PC-9 (cell line): ENCODE measurements around the gene TDRD9. TPM values are rescaled to one million over a fixed set of nuclear protein-coding genes. Genes with fewer than 3 reads are reported as not detected.

Experiments used
- BruUV-seq: library from RNA; stranded (reverse); fragments of 400-500 nt; replicated peaks from 2 replicates; lab custom pipeline; 2021; lab: Mats Ljungman, UMichigan
- CTCF ChIA-PET: fragments of 300-600 bp; sonication (Branson Sonifier 250); formaldehyde crosslinking; loops from one replicate; lab custom pipeline; 2022; ENCODE audit warnings: antibody characterized with exemption; lab: Charles Lee
- POLR2A ChIA-PET: fragments of 300-600 bp; sonication (Branson Sonifier 250); formaldehyde crosslinking; loops from one replicate; lab custom pipeline; 2022; ENCODE audit warnings: antibody characterized with exemption; ENCODE audit not compliant: unreplicated experiment; lab: Charles Lee
- DNase-seq, 2 experiments: peaks; one replicate each; pipeline versions ENCODE4 v3.0.0 to v3.0.0-alpha.2; 2015 to 2022; ENCODE audit warnings: mixed read lengths in 1 of 2
- H2AFZ ChIP-seq: fragments of 200-600 bp; sonication (generic); 2 replicates; pipeline ENCODE4 v1.8.1; 2017; ENCODE audit warnings: antibody characterized with exemption
- H3F3A ChIP-seq: fragments of 200-600 bp; sonication (generic); 2 replicates; pipeline ENCODE4 v1.8.1; 2017; ENCODE audit warnings: antibody characterized with exemption, mild to moderate bottlenecking, low read depth; ENCODE audit not compliant: insufficient read depth
- H3K27ac ChIP-seq: fragments of 200-600 bp; sonication (generic); 2 replicates; pipeline ENCODE4 v1.6.1; 2016; ENCODE audit warnings: mixed run types
- H3K27me3 ChIP-seq: fragments of 200-600 bp; sonication (generic); 2 replicates; pipeline ENCODE4 v1.6.1; 2016; ENCODE audit warnings: low read depth, mixed run types; ENCODE audit not compliant: insufficient read depth
- H3K36me3 ChIP-seq: fragments of 200-600 bp; sonication (generic); 2 replicates; pipeline ENCODE4 v1.6.1; 2016; ENCODE audit warnings: low read depth, mixed run types
- H3K4me1 ChIP-seq: fragments of 200-600 bp; sonication (generic); replicated peaks from 2 replicates; pipeline ENCODE4 v1.6.1; 2016; ENCODE audit warnings: mixed run types; ENCODE audit not compliant: insufficient read depth
- H3K4me2 ChIP-seq: fragments of 200-600 bp; sonication (generic); 2 replicates; pipeline ENCODE4 v1.6.1; 2017; ENCODE audit warnings: mixed run types
- H3K4me3 ChIP-seq: fragments of 200-600 bp; sonication (generic); 2 replicates; pipeline ENCODE4 v1.6.1; 2016; ENCODE audit warnings: mixed run types
- H3K79me2 ChIP-seq: fragments of 200-600 bp; sonication (generic); 2 replicates; pipeline ENCODE4 v1.6.1; 2017; ENCODE audit warnings: low read depth, mixed run types
- H3K9me2 ChIP-seq: fragments of 200-600 bp; sonication (generic); 2 replicates; pipeline ENCODE4 v1.8.1; 2017; ENCODE audit warnings: mild to moderate bottlenecking; ENCODE audit not compliant: insufficient read depth
- H3K9me3 ChIP-seq: fragments of 200-600 bp; sonication (generic); 2 replicates; pipeline ENCODE4 v1.8.1; 2016; ENCODE audit warnings: low read depth; ENCODE audit not compliant: insufficient read depth
- H4K20me1 ChIP-seq: fragments of 200-600 bp; sonication (generic); 2 replicates; pipeline ENCODE4 v1.8.1; 2017; ENCODE audit not compliant: insufficient read depth
- CTCF ChIP-seq: fragments of 200-600 bp; sonication (generic); conservative IDR thresholded peaks from 2 replicates; pipeline ENCODE4 v1.6.1; 2017; ENCODE audit warnings: mixed run types, antibody characterized with exemption, mild to moderate bottlenecking, moderate library complexity
- EZH2 ChIP-seq: fragments of 200-600 bp; sonication (generic); IDR thresholded peaks from 2 replicates; pipeline ENCODE4 v1.8.0; 2017; ENCODE audit warnings: antibody characterized with exemption, low read depth
- intact Hi-C: fragments of 100-400 bp; cut with micrococcal nuclease; formaldehyde crosslinking; loops from one replicate; pipeline ENCODE4 v1.10.0; 2022; ENCODE audit not compliant: unreplicated experiment
- total RNA-seq: library from RNA; stranded (reverse); gene quantifications from 2 replicates; pipeline ENCODE4 v1.2.3, GENCODE V29; 2021

The TDRD9 gene
- total RNA-seq, 1 experiment from 2014 or later = 0.15 TPM

GRCh38 chr14:104085032-104085888, 157.0 kb downstream of the TDRD9 start, which contains the start of gene ASPG:
Gene ASPG (plus strand): TSS chr14:104085700. CDS start chr14:104085771, 71 bp downstream.
- no peak within 1 kb of the TSS for H3K4me2 ChIP-seq
- H2AFZ ChIP-seq = no peak within 1 kb of the TSS
- intact Hi-C loops = no loop called here
- no peak within 1 kb of the TSS for H3K4me3 ChIP-seq
- H3K9me3 ChIP-seq = no peaks in the 10 kb centered on the region
- no peaks in the 10 kb centered on the region for H3F3A ChIP-seq
- H4K20me1 ChIP-seq = no peaks in the 10 kb centered on the region
- H3K27me3 ChIP-seq = no peaks in the 10 kb centered on the region
- no peak within 1 kb of the TSS for H3K27ac ChIP-seq
- no peak for DNase-seq
- POLR2A ChIA-PET = no interaction called here
- H3K36me3 ChIP-seq = no peaks in the 10 kb centered on the region
- no TSS peak for BruUV-seq
- no peaks in the 10 kb centered on the region for H3K9me2 ChIP-seq
- CTCF ChIA-PET = no interaction called here
- TF ChIP-seq CTCF (no peak), EZH2 (no peak)
- no peaks in the 10 kb centered on the region for H3K79me2 ChIP-seq
- H3K4me1 ChIP-seq = no peaks in the 10 kb centered on the region

DNA sequence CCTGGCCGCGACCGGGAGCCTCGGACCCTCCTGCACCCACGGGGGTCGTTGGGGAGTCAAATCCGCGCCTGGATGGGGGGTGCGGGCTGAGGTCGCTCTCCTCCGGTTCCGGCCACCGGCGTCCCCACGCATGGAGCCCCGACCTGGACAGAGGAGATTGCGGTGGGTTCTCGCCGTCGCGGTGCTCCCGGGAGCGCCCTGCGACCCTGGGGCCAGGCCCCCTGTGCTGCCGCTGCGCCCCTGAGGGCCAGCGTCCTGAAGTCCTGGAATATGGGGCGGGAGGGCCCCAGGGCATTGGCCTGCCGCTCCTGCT, 157.6 kb downstream of the TDRD9 start:
- no peak overlapping the region for H2AFZ ChIP-seq
- H4K20me1 ChIP-seq = no peaks in the 10 kb centered on the region
- TF ChIP-seq EZH2 (no peak), CTCF (no peak)
- no TSS peak for BruUV-seq
- no peaks in the 10 kb centered on the region for H3K79me2 ChIP-seq
- POLR2A ChIA-PET = no interaction called here
- no peak for DNase-seq
- CTCF ChIA-PET = no interaction called here
- no peaks in the 10 kb centered on the region for H3K27me3 ChIP-seq
- no peak overlapping the region for H3K4me3 ChIP-seq
- H3K9me3 ChIP-seq = no peaks in the 10 kb centered on the region
- no peaks in the 10 kb centered on the region for H3F3A ChIP-seq
- no peaks in the 10 kb centered on the region for H3K9me2 ChIP-seq
- no peaks in the 10 kb centered on the region for H3K36me3 ChIP-seq
- intact Hi-C loops = no loop called here
- H3K4me1 ChIP-seq = no peaks in the 10 kb centered on the region
- H3K27ac ChIP-seq = no peak overlapping the region
- no peak overlapping the region for H3K4me2 ChIP-seq

- no peaks in the 10 kb centered on the region for H4K20me1 ChIP-seq
- no peak overlapping the region for H3K27ac ChIP-seq
- H3K27me3 ChIP-seq = no peaks in the 10 kb centered on the region
- no peaks in the 10 kb centered on the region for H3F3A ChIP-seq
- H3K9me2 ChIP-seq = no peaks in the 10 kb centered on the region
- no peak overlapping the region for H3K4me3 ChIP-seq
- no peaks in the 10 kb centered on the region for H3K36me3 ChIP-seq
- no peak overlapping the region for H3K4me2 ChIP-seq
- intact Hi-C loops = no loop called here
- BruUV-seq = no TSS peak
- H3K4me1 ChIP-seq = no peaks in the 10 kb centered on the region
- no peak for TF ChIP-seq EZH2
- TF ChIP-seq CTCF = no peak
- DNase-seq = no peak
- no peak overlapping the region for H2AFZ ChIP-seq
- H3K9me3 ChIP-seq = no peaks in the 10 kb centered on the region
- ChIA-PET POLR2A (no interaction called here), CTCF (no interaction called here)
- H3K79me2 ChIP-seq = no peaks in the 10 kb centered on the region
These were observed 158.0 kb downstream of the TDRD9 start for GRCh38 chr14:104086210-104086660.
